HEK293 (cell line): ENCODE data around the gene GIMD1.
A peak's percentile ranks its signal among the peaks of the same experiment; 100 is the strongest.

ENCODE experiments used
- CTCF ChIA-PET: fragments of 350-600 bp; formaldehyde crosslinking; extraction: SDS; loops from one replicate; lab custom pipeline; 2021; ENCODE audit warnings: antibody characterized with exemption; lab: Yijun Ruan, JAX
- POLR2A ChIA-PET: fragments of 300-600 bp; formaldehyde crosslinking; extraction: SDS; loops from one replicate; lab custom pipeline; 2020; ENCODE audit warnings: antibody characterized with exemption, inconsistent platforms; lab: Yijun Ruan, JAX
- H3K27ac ChIP-seq: fragments of 200-500 bp; sonication (Bioruptor generic); 2 replicates; pipeline ENCODE4 v1.5.1; 2014; ENCODE audit warnings: low read depth, low read length, control low read depth, inconsistent platforms; ENCODE audit errors: extremely low read depth
- H3K36me3 ChIP-seq, 2 experiments: fragments of 200-500 bp in 1 of 2; sonication (Bioruptor generic) in 1 of 2; 1 replicate in 1 of 2; 2 replicates in 1 of 2; pipeline ENCODE4 v1.5.1; 2014 to 2017; ENCODE audit warnings: inconsistent platforms in 2 of 2, low read length in 2 of 2; ENCODE audit not compliant: control insufficient read depth in 2 of 2, insufficient read depth in 1 of 2
- H3K4me1 ChIP-seq: fragments of 200-500 bp; sonication (Bioruptor generic); 2 replicates; pipeline ENCODE4 v1.5.1; 2014; ENCODE audit warnings: mild to moderate bottlenecking, low read length, inconsistent platforms; ENCODE audit not compliant: control insufficient read depth, insufficient read depth
- H3K4me3 ChIP-seq: 2 replicates; pipeline ENCODE4 v1.5.1; 2011; ENCODE audit warnings: low read depth, mild to moderate bottlenecking, control low read depth, low read length, moderate library complexity
- H3K9me3 ChIP-seq: fragments of 200-500 bp; sonication (Bioruptor generic); 2 replicates; pipeline ENCODE4 v1.5.1; 2014; ENCODE audit warnings: low read depth, low read length, inconsistent platforms; ENCODE audit not compliant: control insufficient read depth, insufficient read depth
- GLIS2 ChIP-seq: fragments of 450-650 bp; formaldehyde crosslinking; IDR thresholded peaks from 2 replicates; pipeline ENCODE4 v1.5.1; 2016; ENCODE audit warnings: missing biosample characterization, missing genetic modification characterization
- HOXA7 ChIP-seq: sonication (generic); formaldehyde crosslinking; IDR thresholded peaks from 2 replicates; pipeline ENCODE4 v1.8.1; 2022; ENCODE audit warnings: missing genetic modification reagents, borderline replicate concordance
- HOXD13 ChIP-seq: sonication (generic); formaldehyde crosslinking; IDR thresholded peaks from 2 replicates; pipeline ENCODE4 v1.8.0; 2022; ENCODE audit warnings: missing genetic modification reagents, borderline replicate concordance
- KLF9 ChIP-seq: fragments of 450-650 bp; formaldehyde crosslinking; IDR thresholded peaks from 2 replicates; pipeline ENCODE4 v1.5.1; 2016; ENCODE audit warnings: missing biosample characterization, missing genetic modification characterization, low read depth
- SP3 ChIP-seq: fragments of 450-650 bp; formaldehyde crosslinking; IDR thresholded peaks from 2 replicates; pipeline ENCODE4 v1.5.1; 2016; ENCODE audit warnings: missing biosample characterization, missing genetic modification characterization
- ZBTB20 ChIP-seq: fragments of 450-650 bp; formaldehyde crosslinking; IDR thresholded peaks from 2 replicates; pipeline ENCODE4 v1.5.1; 2016; ENCODE audit warnings: missing biosample characterization, missing genetic modification characterization
- ZEB2 ChIP-seq: fragments of 450-650 bp; formaldehyde crosslinking; IDR thresholded peaks from 2 replicates; pipeline ENCODE4 v1.5.1; 2016; ENCODE audit warnings: missing biosample characterization, missing genetic modification characterization
- ZNF114 ChIP-seq: fragments of 450-650 bp; formaldehyde crosslinking; IDR thresholded peaks from 2 replicates; pipeline ENCODE4 v1.5.0; 2017; ENCODE audit warnings: missing biosample characterization, missing genetic modification characterization
- ZNF169 ChIP-seq: fragments of 450-650 bp; formaldehyde crosslinking; IDR thresholded peaks from 2 replicates; pipeline ENCODE4 v1.5.1; 2016; ENCODE audit warnings: missing biosample characterization, missing genetic modification characterization
- ZNF292 ChIP-seq: fragments of 450-650 bp; formaldehyde crosslinking; IDR thresholded peaks from 2 replicates; pipeline ENCODE4 v1.5.1; 2016; ENCODE audit warnings: low read depth, missing biosample characterization, missing genetic modification characterization, borderline replicate concordance
- ZNF335 ChIP-seq: fragments of 450-650 bp; formaldehyde crosslinking; conservative IDR thresholded peaks from 2 replicates; pipeline ENCODE4 v1.5.1; 2016; ENCODE audit warnings: missing biosample characterization, missing genetic modification characterization
- ZNF350 ChIP-seq: fragments of 450-650 bp; formaldehyde crosslinking; IDR thresholded peaks from 2 replicates; pipeline ENCODE4 v1.5.0; 2017; ENCODE audit warnings: missing biosample characterization, mild to moderate bottlenecking, missing genetic modification characterization
- ZNF548 ChIP-seq: fragments of 450-650 bp; formaldehyde crosslinking; IDR thresholded peaks from 2 replicates; pipeline ENCODE4 v1.5.1; 2016; ENCODE audit warnings: missing biosample characterization, missing genetic modification characterization
- ZNF549 ChIP-seq: fragments of 450-650 bp; IDR thresholded peaks from 2 replicates; pipeline ENCODE4 v1.5.1; 2018; ENCODE audit warnings: missing biosample characterization, missing genetic modification characterization, mild to moderate bottlenecking, inconsistent platforms, moderate library complexity
- ZNF629 ChIP-seq: fragments of 450-650 bp; formaldehyde crosslinking; IDR thresholded peaks from 2 replicates; pipeline ENCODE4 v1.5.1; 2017; ENCODE audit warnings: missing biosample characterization, missing genetic modification characterization
- ZNF639 ChIP-seq: fragments of 450-650 bp; formaldehyde crosslinking; IDR thresholded peaks from 2 replicates; pipeline ENCODE4 v1.5.1; 2016; ENCODE audit warnings: missing biosample characterization, missing genetic modification characterization
- ZNF660 ChIP-seq: fragments of 450-650 bp; IDR thresholded peaks from 2 replicates; pipeline ENCODE4 v1.5.1; 2018; ENCODE audit warnings: missing biosample characterization, mild to moderate bottlenecking, missing genetic modification characterization
- TF ChIP-seq, protein P1 (sequence below): fragments of 450-650 bp; formaldehyde crosslinking; IDR thresholded peaks from 2 replicates; pipeline ENCODE4 v1.5.1; 2017; ENCODE audit warnings: missing biosample characterization, missing genetic modification characterization
- TF ChIP-seq, protein P2 (sequence below): fragments of 450-650 bp; formaldehyde crosslinking; IDR thresholded peaks from 2 replicates; pipeline ENCODE4 v1.5.1; 2016; ENCODE audit warnings: missing biosample characterization, missing genetic modification characterization
- TF ChIP-seq, protein P3 (sequence below): fragments of 450-650 bp; formaldehyde crosslinking; IDR thresholded peaks from 2 replicates; pipeline ENCODE4 v1.5.1; 2016; ENCODE audit warnings: missing biosample characterization, missing genetic modification characterization
- TF ChIP-seq, protein P4 (sequence below): fragments of 450-650 bp; formaldehyde crosslinking; IDR thresholded peaks from 2 replicates; pipeline ENCODE4 v1.5.1; 2016; ENCODE audit warnings: missing biosample characterization, missing genetic modification characterization
- TF ChIP-seq, protein P5 (sequence below): fragments of 450-650 bp; formaldehyde crosslinking; IDR thresholded peaks from 2 replicates; pipeline ENCODE4 v1.5.1; 2016; ENCODE audit warnings: missing biosample characterization, missing genetic modification characterization

The GIMD1 gene

GRCh38 chr4:106315968-106316772 is 52.4 kb downstream of the GIMD1 start, which contains the start of the genes AIMP1 and TBCK:
AIMP1 (plus strand) TSS chr4:106316550; CDS start chr4:106325010, 8,460 bp downstream.
TBCK (minus strand) TSS chr4:106316209; CDS start chr4:106308960, 7,249 bp downstream.
- Histone ChIP-seq H3K4me3 (peak within 1 kb of the TSS; percentile 77), H3K9me3 (no peaks in the 10 kb centered on the region), H3K36me3 (peaks cover 0 to 10% of the 10 kb centered on the region in 2 experiments; a peak in 1 of 3 replicates), H3K4me1 (peaks cover 2% of the 10 kb centered on the region; the same call in 1 of the 2 replicates), H3K27ac (peak within 1 kb of the TSS; percentile 91)
- ChIA-PET POLR2A (interaction anchor here (0.8 to 1.0 kb wide), 3 partner anchors 11 to 843 kb away, joined by 3 read pairs; partner anchors contain the start of gene PPA2), CTCF (interaction anchor here (0.7 to 1.1 kb wide), 4 partner anchors 12 to 1404 kb away, joined by 3 to 4 read pairs (median 3); no protein-coding TSS in a partner anchor)
- TF ChIP-seq HOXA7 (CRISPR knock-in tag) (no peak), ZNF169 (tag by site-specific recombination) (no peak), ZNF548 (tag by site-specific recombination) (no peak), ZNF549 (tag by site-specific recombination) (no peak), ZNF639 (peak; percentile 67; the same call in 1 of the 2 replicates), GLIS2 (tag by site-specific recombination) (peak; percentile 74), ZNF335 (peak; percentile 100), KLF9 (tag by site-specific recombination) (peak; percentile 12; the same call in 1 of the 2 replicates), ZNF350 (no peak), ZNF292 (tag by site-specific recombination) (no peak), ZEB2 (tag by site-specific recombination) (peak; percentile 51; the same call in 1 of the 2 replicates), ZNF660 (tag by site-specific recombination) (peak; percentile 10; the same call in 1 of the 2 replicates), ZBTB20 (peak; percentile 82), SP3 (tag by site-specific recombination) (peak; percentile 33; the same call in 1 of the 2 replicates), ZNF629 (tag by site-specific recombination) (peak; percentile 72), ZNF114 (no peak), HOXD13 (CRISPR knock-in tag) (no peak)
- TF ChIP-seq, protein P1, sequence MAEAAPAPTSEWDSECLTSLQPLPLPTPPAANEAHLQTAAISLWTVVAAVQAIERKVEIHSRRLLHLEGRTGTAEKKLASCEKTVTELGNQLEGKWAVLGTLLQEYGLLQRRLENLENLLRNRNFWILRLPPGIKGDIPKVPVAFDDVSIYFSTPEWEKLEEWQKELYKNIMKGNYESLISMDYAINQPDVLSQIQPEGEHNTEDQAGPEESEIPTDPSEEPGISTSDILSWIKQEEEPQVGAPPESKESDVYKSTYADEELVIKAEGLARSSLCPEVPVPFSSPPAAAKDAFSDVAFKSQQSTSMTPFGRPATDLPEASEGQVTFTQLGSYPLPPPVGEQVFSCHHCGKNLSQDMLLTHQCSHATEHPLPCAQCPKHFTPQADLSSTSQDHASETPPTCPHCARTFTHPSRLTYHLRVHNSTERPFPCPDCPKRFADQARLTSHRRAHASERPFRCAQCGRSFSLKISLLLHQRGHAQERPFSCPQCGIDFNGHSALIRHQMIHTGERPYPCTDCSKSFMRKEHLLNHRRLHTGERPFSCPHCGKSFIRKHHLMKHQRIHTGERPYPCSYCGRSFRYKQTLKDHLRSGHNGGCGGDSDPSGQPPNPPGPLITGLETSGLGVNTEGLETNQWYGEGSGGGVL (tag by site-specific recombination), result no peak
- TF ChIP-seq, protein P2, sequence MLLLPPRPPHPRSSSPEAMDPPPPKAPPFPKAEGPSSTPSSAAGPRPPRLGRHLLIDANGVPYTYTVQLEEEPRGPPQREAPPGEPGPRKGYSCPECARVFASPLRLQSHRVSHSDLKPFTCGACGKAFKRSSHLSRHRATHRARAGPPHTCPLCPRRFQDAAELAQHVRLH (tag by site-specific recombination), result peak; percentile 62; the same call in 1 of the 2 replicates
- TF ChIP-seq, protein P3, sequence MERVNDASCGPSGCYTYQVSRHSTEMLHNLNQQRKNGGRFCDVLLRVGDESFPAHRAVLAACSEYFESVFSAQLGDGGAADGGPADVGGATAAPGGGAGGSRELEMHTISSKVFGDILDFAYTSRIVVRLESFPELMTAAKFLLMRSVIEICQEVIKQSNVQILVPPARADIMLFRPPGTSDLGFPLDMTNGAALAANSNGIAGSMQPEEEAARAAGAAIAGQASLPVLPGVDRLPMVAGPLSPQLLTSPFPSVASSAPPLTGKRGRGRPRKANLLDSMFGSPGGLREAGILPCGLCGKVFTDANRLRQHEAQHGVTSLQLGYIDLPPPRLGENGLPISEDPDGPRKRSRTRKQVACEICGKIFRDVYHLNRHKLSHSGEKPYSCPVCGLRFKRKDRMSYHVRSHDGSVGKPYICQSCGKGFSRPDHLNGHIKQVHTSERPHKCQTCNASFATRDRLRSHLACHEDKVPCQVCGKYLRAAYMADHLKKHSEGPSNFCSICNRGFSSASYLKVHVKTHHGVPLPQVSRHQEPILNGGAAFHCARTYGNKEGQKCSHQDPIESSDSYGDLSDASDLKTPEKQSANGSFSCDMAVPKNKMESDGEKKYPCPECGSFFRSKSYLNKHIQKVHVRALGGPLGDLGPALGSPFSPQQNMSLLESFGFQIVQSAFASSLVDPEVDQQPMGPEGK, result peak; percentile 86
- TF ChIP-seq, protein P4, sequence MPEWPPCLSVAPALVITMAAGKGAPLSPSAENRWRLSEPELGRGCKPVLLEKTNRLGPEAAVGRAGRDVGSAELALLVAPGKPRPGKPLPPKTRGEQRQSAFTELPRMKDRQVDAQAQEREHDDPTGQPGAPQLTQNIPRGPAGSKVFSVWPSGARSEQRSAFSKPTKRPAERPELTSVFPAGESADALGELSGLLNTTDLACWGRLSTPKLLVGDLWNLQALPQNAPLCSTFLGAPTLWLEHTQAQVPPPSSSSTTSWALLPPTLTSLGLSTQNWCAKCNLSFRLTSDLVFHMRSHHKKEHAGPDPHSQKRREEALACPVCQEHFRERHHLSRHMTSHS, result no peak
- TF ChIP-seq, protein P5, sequence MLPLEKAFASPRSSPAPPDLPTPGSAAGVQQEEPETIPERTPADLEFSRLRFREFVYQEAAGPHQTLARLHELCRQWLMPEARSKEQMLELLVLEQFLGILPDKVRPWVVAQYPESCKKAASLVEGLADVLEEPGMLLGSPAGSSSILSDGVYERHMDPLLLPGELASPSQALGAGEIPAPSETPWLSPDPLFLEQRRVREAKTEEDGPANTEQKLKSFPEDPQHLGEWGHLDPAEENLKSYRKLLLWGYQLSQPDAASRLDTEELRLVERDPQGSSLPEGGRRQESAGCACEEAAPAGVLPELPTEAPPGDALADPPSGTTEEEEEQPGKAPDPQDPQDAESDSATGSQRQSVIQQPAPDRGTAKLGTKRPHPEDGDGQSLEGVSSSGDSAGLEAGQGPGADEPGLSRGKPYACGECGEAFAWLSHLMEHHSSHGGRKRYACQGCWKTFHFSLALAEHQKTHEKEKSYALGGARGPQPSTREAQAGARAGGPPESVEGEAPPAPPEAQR (tag by site-specific recombination), result peak; percentile 20; the same call in 1 of the 2 replicates
